K562 (cell line): ENCODE measurements around the gene HARS2. TPM values are rescaled to one million over a fixed set of nuclear protein-coding genes. Genes with fewer than 3 reads are reported as not detected.
A peak's percentile ranks its signal among the peaks of the same experiment; 100 is the strongest.

Source experiments
- GABPB2 ChIP-seq: fragments of 250-450 bp; sonication (Bioruptor Pico); conservative IDR thresholded peaks from 2 replicates; pipeline ENCODE4 v1.5.1; 2021; ENCODE audit warnings: mild to moderate bottlenecking
- GTF2E2 ChIP-seq: fragments of 200-800 bp; sonication (Bioruptor generic); IDR thresholded peaks from 2 replicates; pipeline ENCODE4 v1.6.1; 2016; ENCODE audit warnings: missing genetic modification characterization, missing compliant biosample characterization
- GTF3C2 ChIP-seq: IDR thresholded peaks from 3 replicates; pipeline ENCODE4 v1.6.1; 2011; ENCODE audit warnings: borderline replicate concordance, mild to moderate bottlenecking, moderate library complexity; ENCODE audit not compliant: insufficient read length; ENCODE audit errors: extremely low read depth
- HMGN3 ChIP-seq: IDR thresholded peaks from 2 replicates; pipeline ENCODE4 v1.6.1; 2011; ENCODE audit warnings: borderline replicate concordance, low read depth, mild to moderate bottlenecking, mixed read lengths, low read length; ENCODE audit not compliant: insufficient read length; ENCODE audit errors: extremely low read depth
- KAT8 ChIP-seq: fragments of 450-650 bp; IDR thresholded peaks from 2 replicates; pipeline ENCODE4 v1.6.1; 2016; ENCODE audit warnings: low read depth, mild to moderate bottlenecking
- MITF ChIP-seq: IDR thresholded peaks from 2 replicates; pipeline ENCODE4 v1.6.1; 2014; ENCODE audit warnings: antibody characterized with exemption
- PCBP2 ChIP-seq: fragments of 200-400 bp; formaldehyde crosslinking; IDR thresholded peaks from 2 replicates; pipeline ENCODE4 v1.6.1; 2018; ENCODE audit warnings: low read length, low read depth, mild to moderate bottlenecking, moderate library complexity; ENCODE audit not compliant: poor library complexity, severe bottlenecking
- PHTF2 ChIP-seq: fragments of 250-450 bp; sonication (Bioruptor Pico); IDR thresholded peaks from 2 replicates; pipeline ENCODE4 v1.5.0; 2021; ENCODE audit warnings: mild to moderate bottlenecking
- SMAD3 ChIP-seq: fragments of 450-650 bp; formaldehyde crosslinking; conservative IDR thresholded peaks from 2 replicates; pipeline ENCODE4 v1.4.0; 2020; ENCODE audit warnings: mild to moderate bottlenecking
- TBP ChIP-seq: optimal IDR thresholded peaks from 2 replicates; pipeline ENCODE3; 2011; ENCODE audit warnings: low read depth, low read length, improper control_type of control experiment
- TGIF2 ChIP-seq: sonication (generic); formaldehyde crosslinking; IDR thresholded peaks from 2 replicates; pipeline ENCODE4 v1.8.1; 2022; ENCODE audit warnings: mild to moderate bottlenecking, missing genetic modification reagents, moderate library complexity
- ZKSCAN8 ChIP-seq: fragments of 200-800 bp; sonication (Bioruptor generic); IDR thresholded peaks from 2 replicates; pipeline ENCODE4 v1.6.1; 2016; ENCODE audit warnings: missing genetic modification characterization, missing compliant biosample characterization
- ZNF140 ChIP-seq: fragments of 250-450 bp; sonication (Bioruptor Pico); IDR thresholded peaks from 2 replicates; pipeline ENCODE4 v1.8.0; 2021; ENCODE audit warnings: moderate library complexity, mild to moderate bottlenecking, inconsistent platforms
- ZNF274 ChIP-seq: IDR thresholded peaks from 2 replicates; pipeline ENCODE4 v1.6.1; 2011; ENCODE audit warnings: low read depth, mild to moderate bottlenecking, low read length, moderate library complexity, borderline replicate concordance
- ZNF407 ChIP-seq: fragments of 450-650 bp; IDR thresholded peaks from 2 replicates; pipeline ENCODE4 v1.6.1; 2016; ENCODE audit warnings: low read depth
- polyA plus RNA-seq, 8 experiments: library from polyadenylated mRNA; depleted of rRNA in 4 of 8; stranded (reverse) in 5 of 8; unstranded in 3 of 8; fragments of >200 nt; fragmentation: Nextera tagmentation in 2 of 8; fragmentation: Illumina TruSeq in 1 of 8; extraction: Ambion mirVana in 2 of 8; extraction: Trizol in 1 of 8; gene quantifications; 2 replicates each; pipeline versions ENCODE4 v1.2.1 to v1.2.3, GENCODE V29; 2011 to 2014; ENCODE audit warnings: inconsistent platforms in 1 of 8, missing spikeins in 1 of 8
- total RNA-seq, 7 experiments: library from RNA; depleted of rRNA in 6 of 7; stranded (reverse); fragments of >200 nt in 6 of 7; fragmentation: Illumina TruSeq in 2 of 7; extraction: Trizol in 2 of 7; gene quantifications; 2 replicates each; pipeline versions ENCODE4 v1.2.1 to v1.2.3, GENCODE V29; 2011 to 2021; ENCODE audit warnings: low replicate concordance in 1 of 7

The HARS2 gene
- total and polyA plus RNA-seq, 9 of the 15 experiments (the other 6 are each of a cell fraction or from before 2014, with no cell fraction given) = 8.5 to 41.6 (median 27.1) TPM

- TF ChIP-seq MITF (no peak), ZNF140 (CRISPR knock-in tag) (no peak), GABPB2 (0 out of 2 replicates have a peak, but pooled peaks have one; percentile 9), KAT8 (no peak), PHTF2 (CRISPR knock-in tag) (no peak), ZKSCAN8 (CRISPR knock-in tag) (0 out of 2 replicates have a peak, but pooled peaks have one; percentile 49), TBP (peak; percentile 99), ZNF274 (0 out of 2 replicates have a peak, but pooled peaks have one; percentile 31), ZNF407 (peak; percentile 83), GTF3C2 (peak; percentile 67), HMGN3 (no peak), TGIF2 (CRISPR knock-in tag) (no peak), SMAD3 (no peak; the same call in 1 of the 2 replicates), PCBP2 (no peak), GTF2E2 (tag) (0 out of 2 replicates have a peak, but pooled peaks have one; percentile 20)
Measured at GRCh38 chr5:140725799-140726471, 34.7 kb downstream of the HARS2 start (continued).
